T1000 (cell line): Measurements from ENCODE around the gene LNPEP.

Source experiments
- DNase-seq: peaks from one replicate; lab custom pipeline; 2025; ENCODE audit warnings: mixed read lengths; lab: John Stamatoyannopoulos, UW

LNPEP gene

GRCh38 chr5:96935559-96936430, at the start of gene LNPEP:
LNPEP (plus strand) TSS chr5:96936080; CDS start chr5:96936156, 76 bp downstream.
- DNase-seq: peak; percentile 91

GRCh38 chr5:96893342-96893741, 42.5 kb upstream of the LNPEP start:
- DNase-seq: no peak

- no peak for DNase-seq
Observed at GRCh38 chr5:96896276-96896675, 39.6 kb upstream of the LNPEP start.

GRCh38 chr5:96896806-96897205, 39.1 kb upstream of the LNPEP start:
- DNase-seq: no peak

GRCh38 chr5:96901384-96901783, 34.5 kb upstream of the LNPEP start:
- DNase-seq: no peak

DNA sequence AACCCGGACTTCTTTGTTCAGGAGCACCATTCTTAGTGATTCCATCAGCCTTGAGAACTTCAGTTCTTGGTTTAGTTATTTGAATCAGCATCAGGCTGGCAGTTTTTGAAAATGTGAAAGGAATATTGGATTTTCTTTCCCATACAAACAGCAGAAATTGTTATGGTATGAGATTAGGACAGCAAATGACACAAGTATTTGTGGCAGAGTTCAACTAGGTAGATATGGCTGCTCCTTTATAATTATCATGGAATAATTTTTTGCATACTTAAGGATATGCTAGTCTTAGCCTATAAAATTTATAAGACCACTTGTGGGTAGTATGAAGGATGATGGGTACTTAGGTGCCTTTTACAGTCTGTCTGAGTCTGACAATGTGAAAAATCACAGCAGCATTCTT, 34.0 kb upstream of the LNPEP start:
- DNase-seq: no peak

DNA sequence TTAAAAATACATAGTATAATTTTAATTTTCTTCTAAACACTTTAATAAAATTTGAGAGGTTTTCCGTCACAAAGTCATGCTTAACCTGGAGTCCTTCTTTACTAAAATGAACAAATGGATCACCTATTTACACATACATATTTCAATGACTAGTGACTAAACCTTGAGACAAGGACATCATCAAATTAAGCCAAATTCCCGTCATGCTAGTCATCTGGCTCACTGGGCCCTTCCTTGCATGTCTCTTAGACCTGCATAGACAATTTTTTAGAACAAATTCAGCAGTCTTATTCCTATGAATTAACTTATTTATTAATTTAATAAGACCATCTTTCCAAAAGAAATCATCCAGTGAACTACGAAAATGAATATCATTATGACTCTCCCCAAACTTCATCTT, 33.0 kb upstream of the LNPEP start:
- DNase-seq: no peak

DNA sequence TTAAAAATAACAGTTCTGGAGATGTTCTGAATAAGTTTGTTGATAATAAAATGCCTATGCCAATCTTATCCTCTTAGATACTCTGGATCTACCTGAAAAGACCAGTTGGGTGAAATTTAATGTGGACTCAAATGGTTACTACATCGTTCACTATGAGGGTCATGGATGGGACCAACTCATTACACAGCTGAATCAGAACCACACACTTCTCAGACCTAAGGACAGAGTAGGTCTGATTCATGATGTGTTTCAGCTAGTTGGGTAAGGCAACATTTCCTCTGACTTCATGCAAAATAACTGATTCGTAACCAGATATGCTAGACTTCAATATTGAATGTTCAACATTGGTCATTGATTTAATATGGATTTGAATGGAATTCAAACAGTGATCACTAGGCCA, 32.6 kb upstream of the LNPEP start:
- DNase-seq: no peak

GRCh38 chr5:96904054-96904931, 31.6 kb upstream of the LNPEP start:
- no peak for DNase-seq

- no peak for DNase-seq
Observed at GRCh38 chr5:96905864-96906263, 30.0 kb upstream of the LNPEP start.

GRCh38 chr5:96909003-96909402, 26.9 kb upstream of the LNPEP start:
- no peak for DNase-seq

- no peak for DNase-seq
Observed at GRCh38 chr5:96909435-96909834, 26.4 kb upstream of the LNPEP start.

DNA sequence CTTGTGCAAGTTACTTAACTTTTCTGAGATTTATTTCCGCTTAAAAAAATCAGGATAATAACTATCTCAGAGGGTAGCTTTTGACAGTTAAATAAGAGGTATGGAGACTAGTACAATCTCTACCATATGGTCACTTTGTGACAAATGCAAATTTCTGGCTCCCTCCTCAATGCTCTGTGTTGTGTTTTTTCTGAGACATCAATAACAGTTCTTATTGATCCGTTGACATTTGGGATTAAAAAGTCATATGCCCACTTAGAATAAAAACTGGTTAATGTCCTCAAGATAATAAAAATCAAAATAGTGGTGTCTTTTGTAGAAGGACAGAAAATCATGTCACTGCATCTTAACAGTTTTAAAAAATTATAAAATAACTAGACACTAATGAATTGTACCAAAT, 24.7 kb upstream of the LNPEP start:
- DNase-seq: no peak

- no peak for DNase-seq
Observed at GRCh38 chr5:96913233-96913632, 22.6 kb upstream of the LNPEP start.

DNA sequence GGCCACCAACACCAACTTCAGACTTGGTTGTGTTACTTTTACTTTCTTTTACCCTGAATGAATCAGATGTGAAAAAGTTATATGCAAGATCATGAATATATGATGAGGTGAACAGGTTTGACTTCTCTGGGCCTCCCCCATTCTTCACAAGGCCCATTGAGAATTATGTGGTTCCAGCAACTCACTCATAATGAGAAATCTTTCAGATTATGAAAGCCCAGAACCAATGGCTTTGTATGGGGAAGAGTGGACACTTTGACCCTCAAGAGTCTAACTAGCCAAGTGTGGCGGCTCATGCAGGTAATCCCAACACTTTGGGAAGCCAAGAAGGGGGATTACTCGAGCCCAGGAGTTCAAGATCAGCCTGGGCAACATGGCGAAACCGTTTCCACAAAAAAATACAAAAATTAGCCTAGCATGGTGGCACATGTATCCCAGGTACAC, 16.1 kb upstream of the LNPEP start:
- DNase-seq: no peak

DNA sequence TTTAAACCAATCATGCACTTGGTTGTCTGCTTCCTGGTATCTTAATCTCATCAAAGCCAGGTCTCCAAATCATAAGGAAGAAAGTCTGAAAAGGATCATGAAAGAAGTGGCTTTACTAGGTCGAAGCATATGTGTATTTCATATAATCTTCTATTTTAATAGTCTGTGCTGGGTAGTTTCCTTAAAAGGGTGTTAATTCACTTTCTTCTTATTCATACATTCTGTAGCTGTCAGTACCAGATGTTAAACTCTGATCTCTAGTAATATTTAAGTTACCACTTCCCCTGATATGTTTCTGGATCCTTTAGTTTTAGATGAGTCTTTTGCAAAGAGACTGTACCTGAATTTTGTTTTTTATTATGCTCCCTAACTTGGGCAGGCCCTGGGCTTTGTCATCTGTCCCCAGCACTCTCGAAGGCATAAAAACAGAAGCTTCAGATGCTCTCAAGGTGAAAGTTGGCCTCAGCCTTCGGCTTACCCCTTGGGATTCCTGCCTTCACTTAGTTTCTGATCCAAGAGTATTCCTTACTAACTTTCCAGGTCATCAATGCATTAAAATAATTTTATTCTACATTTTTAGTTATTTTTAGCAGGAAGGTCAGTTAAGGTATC, 15.0 kb upstream of the LNPEP start:
- DNase-seq: no peak

DNA sequence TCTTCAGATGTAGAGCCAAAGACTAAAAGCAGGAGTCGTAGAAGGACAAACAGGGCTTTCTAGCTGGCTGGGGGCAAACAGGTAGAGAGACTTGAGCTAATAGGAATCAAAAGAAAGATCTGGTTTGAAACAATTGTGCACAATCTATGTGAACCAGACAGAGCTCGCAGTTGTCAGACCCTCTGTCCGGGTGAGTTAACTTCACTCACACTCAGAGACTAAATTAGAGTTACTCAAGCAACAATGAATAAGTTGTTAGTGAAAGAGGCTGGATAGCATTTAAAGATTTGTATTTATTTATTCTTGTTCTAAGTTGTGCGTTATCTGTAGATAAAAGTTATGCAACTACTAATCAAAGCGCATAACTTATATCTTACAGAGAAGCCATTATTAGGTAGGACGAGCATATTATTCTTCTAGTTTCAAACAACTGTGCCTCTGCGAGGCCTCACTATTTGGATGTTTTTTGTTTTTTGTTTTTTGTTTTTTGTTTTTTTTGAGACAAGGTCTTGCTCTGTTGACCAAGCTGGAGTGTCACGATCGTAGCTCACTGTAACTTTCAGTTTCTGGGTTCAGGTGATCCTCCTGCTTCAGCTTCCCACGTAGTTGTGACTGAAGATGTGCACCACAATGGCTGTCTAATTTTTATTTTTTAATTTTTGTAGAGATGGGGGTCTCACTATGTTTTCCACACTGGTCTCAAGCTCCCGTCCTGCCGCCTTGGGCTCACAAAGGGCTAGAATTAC, 13.2 kb upstream of the LNPEP start:
- no peak for DNase-seq

DNA sequence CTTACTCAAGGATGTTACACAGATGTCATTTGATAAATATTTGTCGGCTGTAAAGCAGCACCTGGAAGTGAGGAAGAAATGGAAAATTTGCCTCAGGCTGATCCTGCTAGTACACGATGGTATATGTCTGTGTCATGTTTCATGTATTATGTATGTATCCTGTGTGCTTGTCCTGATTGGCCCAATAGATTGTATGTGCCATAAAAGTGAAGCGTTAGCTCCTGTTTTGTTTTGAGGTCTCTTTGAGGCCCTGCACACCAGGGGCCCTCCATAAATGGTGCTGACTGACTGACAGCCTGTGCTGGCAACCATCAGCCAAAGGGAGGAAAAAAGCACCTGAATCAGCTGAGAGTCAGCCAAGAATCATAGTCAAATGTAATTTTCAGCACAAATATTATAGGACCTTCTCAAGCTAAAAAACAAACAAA, 11.8 kb upstream of the LNPEP start:
- DNase-seq: no peak

GRCh38 chr5:96926276-96926675, 9.6 kb upstream of the LNPEP start:
- DNase-seq: no peak

DNA sequence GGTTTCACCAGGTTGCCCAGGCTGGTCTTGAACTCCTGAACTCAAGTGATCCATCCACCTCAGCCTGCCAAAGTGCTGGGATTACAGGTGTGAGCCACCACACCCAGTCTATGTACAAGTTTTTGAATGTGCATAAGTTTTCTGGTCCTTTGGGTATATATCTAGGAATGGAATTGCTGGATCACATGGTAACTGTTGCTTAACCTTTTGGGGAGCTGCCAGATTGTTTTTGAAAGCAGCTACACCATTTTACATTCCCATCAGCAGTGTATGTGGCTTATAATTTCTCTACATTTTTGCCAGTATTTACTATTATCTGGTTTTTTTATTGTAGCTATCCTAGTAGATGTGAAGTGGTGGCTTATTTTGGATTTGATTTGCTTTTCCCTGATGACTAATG, 8.9 kb upstream of the LNPEP start:
- no peak for DNase-seq

DNA sequence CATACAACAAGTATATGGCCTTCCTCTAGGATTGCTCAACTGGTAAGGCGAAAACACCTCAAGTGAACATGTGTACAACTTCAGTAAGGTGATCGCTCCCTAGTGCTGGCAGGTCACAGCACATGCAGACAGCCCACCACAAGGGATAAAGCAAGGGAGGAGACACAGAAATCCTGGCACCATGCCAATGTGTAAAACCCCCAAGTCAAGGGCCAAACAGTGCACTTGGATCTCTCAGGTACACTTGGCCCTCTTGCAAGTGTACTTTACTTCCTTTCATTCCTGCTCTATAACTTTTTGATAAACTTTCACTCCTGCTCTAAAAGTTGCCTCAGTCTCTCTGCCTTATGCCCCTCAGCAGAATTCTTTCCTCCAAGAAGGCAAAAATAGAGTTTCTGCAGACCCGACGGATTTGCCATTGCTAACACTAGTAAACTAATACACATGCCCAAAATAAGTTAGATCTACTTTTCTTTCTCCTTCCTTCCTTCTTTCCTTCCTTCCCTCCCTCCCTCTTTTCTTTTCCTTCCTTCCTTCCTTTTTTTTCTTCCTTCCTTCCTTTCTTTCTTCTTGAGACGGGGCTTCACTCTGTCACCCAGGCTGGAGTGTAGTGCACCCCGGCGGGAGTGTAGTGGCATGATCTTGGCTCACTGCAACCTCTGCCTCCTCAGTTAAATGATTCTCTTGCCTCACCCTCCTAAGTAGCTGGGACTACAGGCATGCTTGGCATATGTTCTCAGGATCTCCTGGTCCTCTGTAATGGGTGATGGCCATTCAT, 6.8 kb upstream of the LNPEP start:
- DNase-seq: no peak
